Kidney (tissue), 14 donors: Measurements from ENCODE around the gene SYTL1. TPM values are rescaled to one million over a fixed set of nuclear protein-coding genes. Genes with fewer than 3 reads are reported as not detected.
A peak's percentile ranks its signal among the peaks of the same experiment; 100 is the strongest.

Source experiments
- DNase-seq, 5 donors: peaks; one replicate each; pipeline ENCODE4 v3.0.0-alpha.2; 2013 to 2020
- FAIRE-seq: peaks from 2 replicates; lab custom pipeline; 2012; peaks lifted over from hg19 to GRCh38; lab: Jason Lieb, UNC
- H3K27ac ChIP-seq, 2 donors: one replicate each; pipeline ENCODE4 v1.7.0; 2013; ENCODE audit warnings: low read depth in 2 of 2, low read length in 2 of 2, inconsistent platforms in 1 of 2
- H3K27me3 ChIP-seq: one replicate; pipeline ENCODE4 v1.7.1; 2013; ENCODE audit warnings: low read length, inconsistent platforms; ENCODE audit not compliant: control insufficient read depth, insufficient read depth
- H3K36me3 ChIP-seq, 3 donors: one replicate each; pipeline versions ENCODE4 v1.7.0 to v1.7.1; 2013; ENCODE audit warnings: low read length in 3 of 3, control low read depth in 1 of 3, inconsistent platforms in 1 of 3; ENCODE audit not compliant: insufficient read depth in 3 of 3, control insufficient read depth in 2 of 3
- H3K4me1 ChIP-seq, 3 donors: one replicate each; pipeline versions ENCODE4 v1.7.0 to v1.7.1; 2013; ENCODE audit warnings: low read length in 3 of 3, inconsistent platforms in 1 of 3, low read depth in 1 of 3; ENCODE audit not compliant: control insufficient read depth in 2 of 3, insufficient read depth in 2 of 3
- H3K4me3 ChIP-seq, 3 donors: one replicate each; pipeline versions ENCODE4 v1.7.0 to v1.8.1; 2013; ENCODE audit warnings: low read length in 3 of 3, control low read depth in 1 of 3, inconsistent platforms in 1 of 3
- H3K9ac ChIP-seq, 3 donors: one replicate each; pipeline versions ENCODE4 v1.7.0 to v1.7.1; 2013; ENCODE audit warnings: low read length in 3 of 3, control low read depth in 1 of 3, inconsistent platforms in 1 of 3
- H3K9me3 ChIP-seq, 3 donors: one replicate each; pipeline versions ENCODE4 v1.7.0 to v1.7.1; 2013; ENCODE audit warnings: low read length in 3 of 3, control low read depth in 1 of 3, inconsistent platforms in 1 of 3; ENCODE audit not compliant: control insufficient read depth in 2 of 3, insufficient read depth in 1 of 3
- intact Hi-C: fragments of 100-400 bp; cut with DNase I; formaldehyde crosslinking; loops from one replicate; pipeline ENCODE4 v1.11.1; 2022
- polyA plus RNA-seq: library from polyadenylated mRNA; stranded (reverse); fragments of 350-450 nt; fragmentation: Illumina TruSeq; extraction: RNeasy Lipid Tissue Mini Kit (QIAGEN cat#74804); gene quantifications from one replicate; pipeline ENCODE4 v1.2.3, GENCODE V29; 2014; ENCODE audit warnings: low read depth, low replicate concordance; ENCODE audit not compliant: insufficient read depth
- total RNA-seq: library from RNA; stranded (reverse); fragmentation: NEBNext Ultra II Directional; extraction: Animal tissue kit (Norgen Biotek cat#: 25700); gene quantifications from one replicate; pipeline ENCODE4 v1.2.1, GENCODE V29; 2021
- TF ChIP-seq, protein P1 (sequence below): IDR thresholded peaks from 3 replicates; pipeline ENCODE4 v1.5.1; 2012; ENCODE audit warnings: mild to moderate bottlenecking, moderate library complexity, borderline replicate concordance; ENCODE audit not compliant: insufficient read depth; ENCODE audit errors: extremely low read depth
- donor health status: control.
- donor health status: control.
- donor health status: control.
- donor health status: control.
- donor health status: control.
- donor health status: DM: yes; HTN: yes; CAD: no.
- donor health status: Normal renal cell carcinoma (clear cell type).

SYTL1 gene
- total and polyA plus RNA-seq, 2 donors from 2014 or later = 5.9 to 19.3 TPM

DNA sequence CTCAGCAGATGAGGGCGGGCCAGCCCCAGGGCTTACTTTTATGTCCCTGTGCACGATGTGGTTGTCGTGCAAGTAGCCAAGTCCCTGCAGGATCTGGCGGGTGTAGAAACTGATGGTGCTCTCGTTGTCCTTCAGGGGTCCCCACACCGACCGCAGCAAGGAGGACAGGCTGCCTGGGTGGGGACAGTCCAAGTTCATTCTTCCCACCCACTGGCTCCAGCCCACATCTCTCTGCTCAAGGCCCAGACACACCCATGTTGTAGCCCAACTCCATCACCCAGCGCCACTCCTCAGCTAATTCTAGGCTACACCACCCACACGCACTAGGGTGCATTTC lies 18.0 kb downstream of the SYTL1 start:
- FAIRE-seq (no peak), DNase-seq (peak in 1 of 5 donors; percentile 55)
- intact Hi-C loops = no loop called here
- Histone ChIP-seq H3K27ac (no peak overlapping the region), H3K4me3 (no peak overlapping the region), H3K36me3 (peaks cover 0 to 20% (median 15%) of the 10 kb centered on the region in 3 donors), H3K27me3 (no peaks in the 10 kb centered on the region), H3K4me1 (peaks cover 0 to 11% (median under 1%) of the 10 kb centered on the region in 3 donors), H3K9me3 (no peaks in the 10 kb centered on the region), H3K9ac (peak overlapping the region in 1 of 3 donors; percentile 12)
- TF ChIP-seq, protein P1, sequence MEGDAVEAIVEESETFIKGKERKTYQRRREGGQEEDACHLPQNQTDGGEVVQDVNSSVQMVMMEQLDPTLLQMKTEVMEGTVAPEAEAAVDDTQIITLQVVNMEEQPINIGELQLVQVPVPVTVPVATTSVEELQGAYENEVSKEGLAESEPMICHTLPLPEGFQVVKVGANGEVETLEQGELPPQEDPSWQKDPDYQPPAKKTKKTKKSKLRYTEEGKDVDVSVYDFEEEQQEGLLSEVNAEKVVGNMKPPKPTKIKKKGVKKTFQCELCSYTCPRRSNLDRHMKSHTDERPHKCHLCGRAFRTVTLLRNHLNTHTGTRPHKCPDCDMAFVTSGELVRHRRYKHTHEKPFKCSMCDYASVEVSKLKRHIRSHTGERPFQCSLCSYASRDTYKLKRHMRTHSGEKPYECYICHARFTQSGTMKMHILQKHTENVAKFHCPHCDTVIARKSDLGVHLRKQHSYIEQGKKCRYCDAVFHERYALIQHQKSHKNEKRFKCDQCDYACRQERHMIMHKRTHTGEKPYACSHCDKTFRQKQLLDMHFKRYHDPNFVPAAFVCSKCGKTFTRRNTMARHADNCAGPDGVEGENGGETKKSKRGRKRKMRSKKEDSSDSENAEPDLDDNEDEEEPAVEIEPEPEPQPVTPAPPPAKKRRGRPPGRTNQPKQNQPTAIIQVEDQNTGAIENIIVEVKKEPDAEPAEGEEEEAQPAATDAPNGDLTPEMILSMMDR = no peak

DNA sequence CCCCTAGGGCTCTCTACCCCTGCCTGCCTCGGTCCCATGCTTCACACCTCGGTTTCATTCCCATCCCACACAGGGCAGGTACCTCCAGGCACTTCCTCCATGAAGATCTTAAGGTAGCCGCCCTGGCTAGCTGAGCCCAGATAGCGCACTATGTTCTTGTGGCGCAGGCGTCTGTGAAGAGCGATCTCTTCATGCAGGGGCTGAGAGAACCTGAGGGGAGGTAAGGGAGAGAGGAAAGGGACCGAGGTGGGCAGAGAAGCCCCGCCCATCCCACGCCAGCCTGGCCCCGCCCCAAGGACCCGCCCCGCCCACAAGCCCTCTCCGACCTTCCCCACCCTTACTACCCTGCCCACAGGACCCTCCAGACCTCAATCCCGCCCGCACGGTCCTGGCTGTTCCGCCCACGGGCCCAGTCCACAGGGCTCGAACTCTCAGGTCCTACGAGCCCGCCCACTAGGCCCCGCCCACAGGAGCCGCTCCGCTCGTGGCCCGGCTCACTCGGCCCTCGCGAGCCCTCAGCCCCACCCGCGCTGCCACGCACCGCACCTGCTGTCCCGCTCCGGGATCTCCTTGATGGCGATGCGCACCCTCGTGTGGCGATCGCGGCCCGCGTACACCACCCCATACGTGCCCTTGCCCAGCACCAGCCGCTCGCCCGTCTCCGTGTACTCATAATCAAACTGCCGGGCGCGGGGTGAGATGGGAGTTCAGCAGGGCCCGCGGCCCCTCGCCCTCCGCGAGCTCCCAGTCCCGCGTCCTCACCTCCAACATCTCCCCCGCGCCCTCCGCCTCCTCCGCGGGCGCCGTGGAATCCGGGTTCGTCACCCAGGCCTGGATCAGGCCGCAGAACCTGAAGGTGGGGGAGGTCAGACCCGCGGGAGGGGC lies 18.6 kb downstream of the SYTL1 start:
- Histone ChIP-seq H3K4me1 (peaks cover 0 to 16% (median 6%) of the 10 kb centered on the region in 3 donors), H3K36me3 (peaks cover 0 to 20% (median 15%) of the 10 kb centered on the region in 3 donors), H3K27ac (no peak overlapping the region), H3K9me3 (no peaks in the 10 kb centered on the region), H3K27me3 (no peaks in the 10 kb centered on the region), H3K9ac (peak overlapping the region in 1 of 3 donors; percentile 12), H3K4me3 (no peak overlapping the region)
- no peak for FAIRE-seq
- intact Hi-C loops = no loop called here
- DNase-seq = peak in 3 of 5 donors; percentile 43 to 81 (median 77)
- TF ChIP-seq, protein P1 = no peak

DNA sequence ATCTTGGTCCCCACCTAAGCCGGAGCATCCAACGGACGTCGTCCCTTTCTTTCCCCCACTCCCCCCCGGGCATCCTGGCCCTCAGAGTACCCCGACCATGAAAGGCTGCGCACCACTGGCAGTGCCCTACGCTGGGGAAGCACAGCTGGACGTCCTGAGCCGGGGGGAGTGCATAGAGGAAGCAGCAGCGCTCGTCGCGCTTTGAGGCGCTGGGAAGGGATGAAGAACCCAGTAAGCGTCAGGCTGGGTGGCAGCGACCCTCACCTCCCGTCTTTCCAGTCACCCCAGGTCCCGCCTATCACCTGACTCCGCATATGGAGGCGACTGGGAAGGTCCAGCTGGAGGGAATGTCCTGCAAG lies 19.2 kb downstream of the SYTL1 start:
- FAIRE-seq (no peak), DNase-seq (peak in 1 of 5 donors; percentile 70)
- H3K36me3 ChIP-seq = peaks cover 0 to 20% (median 11%) of the 10 kb centered on the region in 3 donors
- no peak overlapping the region for H3K9ac ChIP-seq
- intact Hi-C loops = no loop called here
- H3K4me1 ChIP-seq = peaks cover 0 to 16% (median 6%) of the 10 kb centered on the region in 3 donors
- no peaks in the 10 kb centered on the region for H3K27me3 ChIP-seq
- TF ChIP-seq, protein P1 = no peak
- H3K9me3 ChIP-seq = no peaks in the 10 kb centered on the region
- H3K27ac ChIP-seq = no peak overlapping the region
- H3K4me3 ChIP-seq = no peak overlapping the region
